HG03439 (cell line): ENCODE data around the gene RTRAF.

Source experiments
- ATAC-seq: cut with Tn5 transposase; IDR thresholded peaks from one replicate; pipeline ENCODE4 v1.9.1; 2021; ENCODE audit warnings: mild to moderate bottlenecking, moderate library complexity; ENCODE audit not compliant: unreplicated experiment

RTRAF gene

GRCh38 chr14:52020161-52020714, 30.9 kb downstream of the RTRAF start:
- no peak for ATAC-seq

- ATAC-seq = peak; percentile 21
Measured at GRCh38 chr14:52020866-52021717, 31.7 kb downstream of the RTRAF start.

GRCh38 chr14:52021957-52022600, 32.7 kb downstream of the RTRAF start:
- peak; percentile 75 for ATAC-seq

- no peak for ATAC-seq
Measured at GRCh38 chr14:52023518-52023917, 34.2 kb downstream of the RTRAF start.

GRCh38 chr14:52025310-52025709, 36.0 kb downstream of the RTRAF start:
- no peak for ATAC-seq

- no peak for ATAC-seq
Measured at GRCh38 chr14:52026017-52026660, 36.8 kb downstream of the RTRAF start.

- ATAC-seq = no peak
Measured at GRCh38 chr14:52026901-52027300, 37.6 kb downstream of the RTRAF start.

- ATAC-seq = no peak
Measured at GRCh38 chr14:52029881-52030280, 40.5 kb downstream of the RTRAF start.

GRCh38 chr14:52031781-52032180, 42.4 kb downstream of the RTRAF start:
- no peak for ATAC-seq

- no peak for ATAC-seq
Measured at GRCh38 chr14:52032204-52032801, 43.0 kb downstream of the RTRAF start.

- ATAC-seq = no peak
Measured at GRCh38 chr14:52033101-52033642, 43.8 kb downstream of the RTRAF start.

- no peak for ATAC-seq
Measured at GRCh38 chr14:52039124-52039815, 49.9 kb downstream of the RTRAF start.

GRCh38 chr14:52040598-52040997, 51.3 kb downstream of the RTRAF start:
- no peak for ATAC-seq

GRCh38 chr14:52042371-52043289, 53.3 kb downstream of the RTRAF start:
- no peak for ATAC-seq

- no peak for ATAC-seq
Measured at GRCh38 chr14:52043690-52044089, 54.3 kb downstream of the RTRAF start.

GRCh38 chr14:52044791-52045522, 55.6 kb downstream of the RTRAF start:
- ATAC-seq = no peak

- ATAC-seq = no peak
Measured at GRCh38 chr14:52046376-52046917, 57.1 kb downstream of the RTRAF start.

- no peak for ATAC-seq
Measured at GRCh38 chr14:52048116-52048515, 58.8 kb downstream of the RTRAF start.
